Stimulated activated CD8-positive, alpha-beta memory T cell treated with anti-CD3 and anti-CD28 coated beads, Interleukin-4, amount 100 ng/mL, for 1 hour (primary cell): Measurements from ENCODE around the gene ASTN2.

ENCODE experiments used
- DNase-seq, 2 donors: peaks; one replicate each; pipeline ENCODE4 v3.0.0-alpha.2; 2020; ENCODE audit warnings: low read depth in 2 of 2, low spot score in 1 of 2

Gene ASTN2

GRCh38 chr9:116596646-116597045, 818.2 kb downstream of the ASTN2 start:
- no peak for DNase-seq

GRCh38 chr9:116594547-116594946, 820.3 kb downstream of the ASTN2 start:
- DNase-seq = no peak

- DNase-seq = no peak
Measured at GRCh38 chr9:116592970-116593369, 821.9 kb downstream of the ASTN2 start.

- no peak for DNase-seq
Measured at GRCh38 chr9:116589392-116590354, 825.2 kb downstream of the ASTN2 start.

GRCh38 chr9:116587919-116588318, 826.9 kb downstream of the ASTN2 start:
- no peak for DNase-seq

GRCh38 chr9:116585896-116586295, 829.0 kb downstream of the ASTN2 start:
- DNase-seq = no peak

- DNase-seq = no peak
Measured at GRCh38 chr9:116585204-116585603, 829.7 kb downstream of the ASTN2 start.

GRCh38 chr9:116580853-116581252, 834.0 kb downstream of the ASTN2 start:
- DNase-seq = no peak

GRCh38 chr9:116576386-116576785, 838.5 kb downstream of the ASTN2 start:
- DNase-seq = no peak

- DNase-seq = no peak
Measured at GRCh38 chr9:116574027-116574679, 840.7 kb downstream of the ASTN2 start.

- no peak for DNase-seq
Measured at GRCh38 chr9:116572095-116572748, 842.6 kb downstream of the ASTN2 start.

GRCh38 chr9:116569111-116569510, 845.7 kb downstream of the ASTN2 start:
- DNase-seq = no peak

- no peak for DNase-seq
Measured at GRCh38 chr9:116566677-116567488, 848.0 kb downstream of the ASTN2 start.

GRCh38 chr9:116565986-116566385, 848.9 kb downstream of the ASTN2 start:
- no peak for DNase-seq

- DNase-seq = no peak
Measured at GRCh38 chr9:116564266-116564793, 850.5 kb downstream of the ASTN2 start.

- DNase-seq = no peak
Measured at GRCh38 chr9:116558818-116559540, 855.9 kb downstream of the ASTN2 start.

- no peak for DNase-seq
Measured at GRCh38 chr9:116558035-116558434, 856.8 kb downstream of the ASTN2 start.

- DNase-seq = no peak
Measured at GRCh38 chr9:116555556-116556155, 859.2 kb downstream of the ASTN2 start.

GRCh38 chr9:116555119-116555518, 859.7 kb downstream of the ASTN2 start:
- DNase-seq = no peak
